Astrocyte of the spinal cord (primary cell): ENCODE results near the gene GPR32.

Experiments
- DNase-seq: peaks from one replicate; pipeline ENCODE4 v3.0.0; 2011; ENCODE audit warnings: low read depth, low spot score
- H3K4me3 ChIP-seq: 2 replicates; pipeline ENCODE4 v1.5.1; 2011; ENCODE audit warnings: low read depth, mild to moderate bottlenecking, low read length, moderate library complexity
- CTCF ChIP-seq: IDR thresholded peaks from 2 replicates; pipeline ENCODE4 v1.5.1; 2012; ENCODE audit warnings: low read depth, mild to moderate bottlenecking, low read length, inconsistent platforms
- in situ Hi-C: cut with HindIII; loops from 2 replicates; pipeline ENCODE4 v1.10.0; 2017; ENCODE audit warnings: low sequenced_read_pairs

GPR32 gene

DNA sequence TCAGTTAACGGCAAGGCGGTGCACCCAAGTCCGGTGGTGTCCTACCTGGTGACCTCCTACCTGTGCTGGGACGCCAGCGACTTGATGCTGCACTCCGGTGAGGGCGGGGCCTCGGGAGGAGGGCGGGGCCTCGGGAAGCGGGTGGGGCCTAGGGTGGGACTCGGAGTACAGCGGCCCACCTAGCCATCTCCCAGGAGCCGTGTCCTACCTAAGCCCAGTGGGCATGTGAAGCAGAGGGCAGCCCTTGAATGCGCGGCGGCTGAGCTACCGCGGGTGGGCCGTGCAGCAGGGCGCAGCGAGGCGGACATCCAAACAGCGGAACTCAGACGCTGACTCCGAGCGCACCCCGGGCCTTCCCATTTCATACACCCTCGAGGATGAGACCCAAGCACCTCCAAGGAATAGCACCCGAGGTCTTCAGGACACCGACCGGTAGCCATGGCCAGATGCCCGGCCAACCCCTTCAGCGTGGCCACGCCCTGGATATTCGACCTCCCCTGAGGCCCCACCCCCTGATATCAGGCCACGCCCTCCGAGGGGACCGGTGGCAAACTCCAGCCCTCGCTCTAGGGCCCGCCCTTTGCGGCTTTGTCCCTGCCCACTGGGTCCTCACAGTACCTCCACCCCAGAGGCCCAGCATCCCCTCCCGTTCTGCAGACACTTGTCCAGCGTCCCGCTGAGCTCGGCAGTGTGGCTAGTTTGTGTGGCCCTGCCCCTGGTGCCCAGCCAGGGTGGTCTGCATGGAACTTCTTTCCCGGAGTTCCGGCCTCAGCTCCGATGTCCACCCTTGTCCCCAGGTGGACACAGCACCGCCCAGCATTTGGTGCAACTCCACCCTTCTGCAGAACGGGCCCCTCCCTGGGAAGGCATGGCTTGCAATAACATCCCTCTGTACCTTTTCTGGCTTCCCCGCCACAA, 47.9 kb downstream of the GPR32 start:
- DNase-seq, result no peak
- peak overlapping the region; percentile 31 for H3K4me3 ChIP-seq
- in situ Hi-C loops, result no loop called here
- TF ChIP-seq CTCF, result no peak

GRCh38 chr19:50818859-50819472, 48.7 kb downstream of the GPR32 start:
- in situ Hi-C loops, result no loop called here
- TF ChIP-seq CTCF, result no peak
- DNase-seq, result no peak
- no peak overlapping the region for H3K4me3 ChIP-seq

GRCh38 chr19:50819636-50820035, 49.4 kb downstream of the GPR32 start:
- in situ Hi-C loops, result no loop called here

DNA sequence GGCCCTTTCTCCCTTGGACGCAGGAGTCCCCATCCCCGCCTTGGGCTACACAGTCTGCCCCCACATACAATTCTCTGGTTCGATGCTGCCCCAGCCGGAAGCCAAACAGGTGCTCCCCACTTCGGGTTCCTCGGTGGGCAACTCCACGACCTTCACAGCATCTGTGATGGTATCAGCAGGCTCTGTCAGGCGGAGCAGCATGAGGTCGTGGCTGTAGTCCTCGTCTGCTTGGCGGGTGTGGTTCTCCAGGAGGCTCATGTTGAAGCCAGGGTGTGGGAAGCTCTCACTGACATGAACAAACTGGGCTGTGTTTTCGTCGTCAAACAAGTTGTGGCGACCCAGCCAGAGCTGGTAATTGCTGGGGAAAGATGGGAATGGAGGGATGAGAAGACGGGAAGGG, 49.8 kb downstream of the GPR32 start:
- TF ChIP-seq CTCF, result no peak
- no peak for DNase-seq
- in situ Hi-C loops, result no loop called here
- no peak overlapping the region for H3K4me3 ChIP-seq

More at GRCh38 chr19:50819636-50820035, 49.4 kb downstream of the GPR32 start:
- no peak for TF ChIP-seq CTCF
- H3K4me3 ChIP-seq, result no peak overlapping the region
- DNase-seq, result no peak

DNA sequence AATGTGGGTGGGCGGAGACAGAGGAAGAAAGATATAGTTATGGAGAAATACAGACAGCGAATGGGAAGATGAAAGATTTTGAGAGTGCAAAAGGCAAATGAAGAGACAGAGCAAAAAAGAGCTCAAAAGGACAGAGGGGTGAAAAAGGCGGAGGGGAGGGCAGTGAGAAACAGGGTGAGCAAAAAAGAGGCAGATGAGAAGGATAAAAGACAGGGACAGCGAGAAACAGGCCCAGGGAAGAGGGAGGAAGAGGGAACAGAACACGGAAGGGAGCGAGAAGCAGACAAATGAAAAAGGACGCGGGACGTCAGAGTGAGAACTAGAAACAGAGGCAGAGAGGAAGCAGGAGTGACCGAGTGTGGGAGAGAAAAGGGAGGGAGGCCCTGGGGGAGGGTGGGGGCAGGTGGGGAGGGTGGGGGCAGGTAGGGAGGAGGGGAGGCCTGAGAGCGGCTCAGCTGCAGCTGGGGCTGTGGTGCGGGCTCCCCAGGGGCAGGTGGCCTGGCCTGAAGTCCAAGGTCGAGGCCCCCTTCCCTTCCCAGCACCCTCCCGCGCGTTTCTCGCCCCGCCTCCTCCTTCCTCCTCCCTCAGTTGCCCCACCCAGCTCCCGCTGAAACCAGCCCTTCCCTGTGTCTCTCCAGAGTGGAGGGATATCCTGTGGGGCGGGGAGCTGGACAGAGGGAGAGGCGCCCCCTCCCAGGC, 50.4 kb downstream of the GPR32 start:
- no peak for TF ChIP-seq CTCF
- no peak for DNase-seq
- H3K4me3 ChIP-seq, result no peak overlapping the region
- in situ Hi-C loops, result no loop called here

- no peak overlapping the region for H3K4me3 ChIP-seq
- TF ChIP-seq CTCF, result no peak
- DNase-seq, result no peak
- in situ Hi-C loops, result no loop called here
Measured at GRCh38 chr19:50821248-50821612, 51.0 kb downstream of the GPR32 start.
